Fibroblast of lung (primary cell): ENCODE results near the gene TMEM121. TPM values are rescaled to one million over a fixed set of nuclear protein-coding genes. Genes with fewer than 3 reads are reported as not detected.

Source experiments
- DNase-seq, 2 donors: peaks; one replicate each; pipeline versions ENCODE4 v3.0.0 to v3.0.0-alpha.2; 2010; ENCODE audit warnings: low read depth in 2 of 2
- H2AFZ ChIP-seq: 2 replicates; pipeline ENCODE4 v1.5.1; 2012; ENCODE audit warnings: low read length, control low read depth, inconsistent platforms
- H3K27ac ChIP-seq: 2 replicates; pipeline ENCODE4 v1.5.1; 2011; ENCODE audit warnings: low read length, control low read depth; ENCODE audit not compliant: insufficient read depth
- H3K27me3 ChIP-seq: 2 replicates; pipeline ENCODE4 v1.5.1; 2011; ENCODE audit warnings: mild to moderate bottlenecking, low read length; ENCODE audit not compliant: control insufficient read depth, insufficient read depth
- H3K36me3 ChIP-seq: 2 replicates; pipeline ENCODE4 v1.5.1; 2011; ENCODE audit warnings: low read length; ENCODE audit not compliant: control insufficient read depth, insufficient read depth
- H3K4me1 ChIP-seq: 2 replicates; pipeline ENCODE4 v1.5.1; 2011; ENCODE audit warnings: low read length; ENCODE audit not compliant: control insufficient read depth, insufficient read depth; ENCODE audit errors: extremely low read depth
- H3K4me2 ChIP-seq: 2 replicates; pipeline ENCODE4 v1.5.1; 2011; ENCODE audit warnings: low read length, control low read depth; ENCODE audit not compliant: insufficient read depth; ENCODE audit errors: extremely low read depth
- H3K4me3 ChIP-seq, 4 experiments: fragments of 200-600 bp in 1 of 4; sonication (generic) in 1 of 4; replicated peaks in 1 of 4; 2 replicates each; pipeline ENCODE4 v1.5.1; 2011 to 2016; ENCODE audit warnings: low read length in 4 of 4, low read depth in 3 of 4, mild to moderate bottlenecking in 3 of 4, control low read depth in 2 of 4, inconsistent platforms in 1 of 4, mixed read lengths in 1 of 4; ENCODE audit not compliant: insufficient read depth in 1 of 4; ENCODE audit errors: control extremely low read depth in 1 of 4
- H3K79me2 ChIP-seq: 2 replicates; pipeline ENCODE4 v1.5.1; 2012; ENCODE audit warnings: mild to moderate bottlenecking, low read length, inconsistent platforms; ENCODE audit not compliant: control insufficient read depth, insufficient read depth
- H3K9ac ChIP-seq: 2 replicates; pipeline ENCODE4 v1.5.1; 2011; ENCODE audit warnings: mild to moderate bottlenecking, low read length, control low read depth; ENCODE audit not compliant: insufficient read depth
- H3K9me3 ChIP-seq: 2 replicates; pipeline ENCODE4 v1.5.1; 2012; ENCODE audit warnings: low read depth, low read length; ENCODE audit not compliant: control insufficient read depth, insufficient read depth
- H4K20me1 ChIP-seq: 2 replicates; pipeline ENCODE4 v1.5.1; 2011; ENCODE audit warnings: low read length; ENCODE audit not compliant: control insufficient read depth, insufficient read depth; ENCODE audit errors: extremely low read depth
- CTCF ChIP-seq, 2 donors: IDR thresholded peaks in 1 of 2; conservative IDR thresholded peaks in 1 of 2; 1 replicate in 1 of 2; 2 replicates in 1 of 2; pipeline ENCODE4 v1.5.1; 2011 to 2012; ENCODE audit warnings: low read length in 2 of 2, control low read depth in 1 of 2, inconsistent platforms in 1 of 2, low read depth in 1 of 2, mild to moderate bottlenecking in 1 of 2
- EZH2 ChIP-seq: IDR thresholded peaks from 2 replicates; pipeline ENCODE4 v1.5.1; 2012; ENCODE audit warnings: low read length, control low read depth, mild to moderate bottlenecking; ENCODE audit errors: missing control alignments
- polyA plus RNA-seq, 2 donors: library from polyadenylated mRNA; depleted of rRNA in 1 of 2; stranded (reverse) in 1 of 2; unstranded in 1 of 2; fragments of >200 nt; gene quantifications; 2 replicates each; pipeline ENCODE4 v1.2.1, GENCODE V29; 2011 to 2012; ENCODE audit warnings: missing spikeins in 1 of 2
- total RNA-seq: library from RNA; depleted of rRNA; stranded (reverse); fragments of >200 nt; gene quantifications from 2 replicates; pipeline ENCODE4 v1.2.1, GENCODE V29; 2014

The TMEM121 gene
- total and polyA plus RNA-seq, 2 donors (not counting 1 experiment from before 2014, with no cell fraction given): 0.30 to 5.1 TPM

GRCh38 chr14:105486974-105487448 is 39.4 kb upstream of the TMEM121 start:
- H3K4me1 ChIP-seq: peaks cover 10% of the 10 kb centered on the region
- DNase-seq: no peak
- H3K27me3 ChIP-seq: peaks cover 19% of the 10 kb centered on the region
- no peak overlapping the region for H2AFZ ChIP-seq
- peak overlapping the region; percentile 37 for H3K9ac ChIP-seq
- H3K27ac ChIP-seq: no peak overlapping the region
- H3K79me2 ChIP-seq: peaks cover 2% of the 10 kb centered on the region
- peak overlapping the region in 1 of 4 experiments; percentile 27 for H3K4me3 ChIP-seq
- TF ChIP-seq EZH2 (peak; percentile 77), CTCF (conservative IDR thresholded peaks at IDR 0.05 in 1 of 2, IDR thresholded peaks at IDR 0.05 in 1 of 2; ENCODE audit: low read depth in 1 of 2, low read length in 2 of 2) (no peak)
- H3K4me2 ChIP-seq: peak overlapping the region; percentile 64
- H3K9me3 ChIP-seq: no peaks in the 10 kb centered on the region
- no peaks in the 10 kb centered on the region for H4K20me1 ChIP-seq
- H3K36me3 ChIP-seq: no peaks in the 10 kb centered on the region

GRCh38 chr14:105487449-105487985 is 38.9 kb upstream of the TMEM121 start:
- H3K36me3 ChIP-seq: no peaks in the 10 kb centered on the region
- peaks cover 19% of the 10 kb centered on the region for H3K27me3 ChIP-seq
- peak; percentile 46 for TF ChIP-seq EZH2
- TF ChIP-seq CTCF (conservative IDR thresholded peaks at IDR 0.05 in 1 of 2, IDR thresholded peaks at IDR 0.05 in 1 of 2; ENCODE audit: low read depth in 1 of 2, low read length in 2 of 2): no peak
- H3K9ac ChIP-seq: peak overlapping the region; percentile 37
- H3K27ac ChIP-seq: no peak overlapping the region
- H3K4me3 ChIP-seq: peak overlapping the region in 1 of 4 experiments; percentile 27
- no peaks in the 10 kb centered on the region for H3K9me3 ChIP-seq
- H3K4me2 ChIP-seq: peak overlapping the region; percentile 64
- H2AFZ ChIP-seq: no peak overlapping the region
- peaks cover 3% of the 10 kb centered on the region for H3K79me2 ChIP-seq
- no peaks in the 10 kb centered on the region for H4K20me1 ChIP-seq
- H3K4me1 ChIP-seq: peaks cover 5% of the 10 kb centered on the region
- no peak for DNase-seq

- H3K27me3 ChIP-seq: peaks cover 19% of the 10 kb centered on the region
- H3K27ac ChIP-seq: no peak overlapping the region
- no peaks in the 10 kb centered on the region for H3K36me3 ChIP-seq
- H3K9me3 ChIP-seq: no peaks in the 10 kb centered on the region
- H3K4me1 ChIP-seq: peaks cover 4% of the 10 kb centered on the region
- no peaks in the 10 kb centered on the region for H4K20me1 ChIP-seq
- H3K79me2 ChIP-seq: peaks cover 3% of the 10 kb centered on the region
- no peak for TF ChIP-seq CTCF (conservative IDR thresholded peaks at IDR 0.05 in 1 of 2, IDR thresholded peaks at IDR 0.05 in 1 of 2; ENCODE audit: low read depth in 1 of 2, low read length in 2 of 2)
- TF ChIP-seq EZH2: no peak
- DNase-seq: no peak
- H3K9ac ChIP-seq: no peak overlapping the region
- no peak overlapping the region for H3K4me2 ChIP-seq
- H2AFZ ChIP-seq: no peak overlapping the region
- no peak overlapping the region for H3K4me3 ChIP-seq
Measured at GRCh38 chr14:105487986-105488777, 38.2 kb upstream of the TMEM121 start.
